Activated CD8-positive, alpha-beta memory T cell treated with anti-CD3 and anti-CD28 coated beads for 1 hour (primary cell): ENCODE measurements around the gene RIMS1.
"Not testable (repeated sequence)": the region's sequence is repeated elsewhere in the genome, so short reads cannot be mapped to it uniquely, and the experiment has no call there.

Experiments used
- DNase-seq, 2 donors: peaks; one replicate each; pipeline ENCODE4 v3.0.0-alpha.2; 2020; ENCODE audit warnings: low read depth in 1 of 2; ENCODE audit errors: extremely low read depth in 1 of 2

The RIMS1 gene

GRCh38 chr6:72322771-72323170 lies 436.4 kb downstream of the RIMS1 start:
- no peak for DNase-seq

- DNase-seq: no peak
These were observed 438.2 kb downstream of the RIMS1 start for GRCh38 chr6:72324591-72324990.

DNA sequence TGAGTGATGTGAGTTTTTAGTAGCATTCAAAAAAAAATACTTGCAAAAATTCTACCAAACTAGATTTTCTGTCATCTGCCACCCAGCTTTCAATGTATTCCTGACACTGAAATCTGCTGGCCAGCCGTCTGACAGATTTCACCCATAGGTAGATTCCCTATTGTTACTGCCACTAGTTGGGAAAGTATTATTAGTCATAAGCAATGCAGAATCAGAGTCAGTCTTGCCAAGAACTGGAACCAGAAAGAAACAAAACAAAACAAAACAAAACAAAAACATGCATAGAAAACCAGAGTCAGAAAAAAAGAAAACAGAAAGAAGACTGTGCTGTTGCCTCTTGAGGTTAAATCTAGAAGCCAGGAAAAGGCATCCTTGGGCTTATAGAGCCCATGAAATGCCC lies 442.4 kb downstream of the RIMS1 start:
- DNase-seq: no peak

DNA sequence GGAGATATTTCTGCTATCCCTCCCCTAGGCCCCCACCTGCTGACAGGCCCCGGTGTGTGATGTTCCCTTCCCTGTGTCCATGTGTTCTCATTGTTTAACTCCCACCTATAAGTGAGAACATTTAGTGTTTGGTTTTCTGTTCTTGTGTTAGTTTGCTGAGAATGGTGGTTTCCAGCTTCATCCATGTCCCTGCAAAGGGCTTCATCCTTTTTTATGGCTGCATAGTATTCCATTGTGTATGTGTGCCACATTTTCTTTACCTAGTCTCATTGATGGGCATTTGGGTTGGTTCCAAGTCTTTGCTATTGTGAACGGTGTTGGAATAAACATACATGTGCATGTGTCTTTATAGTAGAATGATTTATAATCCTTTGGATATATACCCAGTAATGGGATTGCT lies 448.9 kb downstream of the RIMS1 start:
- DNase-seq: not testable (repeated sequence)

GRCh38 chr6:72348926-72349325 lies 462.6 kb downstream of the RIMS1 start:
- no peak for DNase-seq

DNA sequence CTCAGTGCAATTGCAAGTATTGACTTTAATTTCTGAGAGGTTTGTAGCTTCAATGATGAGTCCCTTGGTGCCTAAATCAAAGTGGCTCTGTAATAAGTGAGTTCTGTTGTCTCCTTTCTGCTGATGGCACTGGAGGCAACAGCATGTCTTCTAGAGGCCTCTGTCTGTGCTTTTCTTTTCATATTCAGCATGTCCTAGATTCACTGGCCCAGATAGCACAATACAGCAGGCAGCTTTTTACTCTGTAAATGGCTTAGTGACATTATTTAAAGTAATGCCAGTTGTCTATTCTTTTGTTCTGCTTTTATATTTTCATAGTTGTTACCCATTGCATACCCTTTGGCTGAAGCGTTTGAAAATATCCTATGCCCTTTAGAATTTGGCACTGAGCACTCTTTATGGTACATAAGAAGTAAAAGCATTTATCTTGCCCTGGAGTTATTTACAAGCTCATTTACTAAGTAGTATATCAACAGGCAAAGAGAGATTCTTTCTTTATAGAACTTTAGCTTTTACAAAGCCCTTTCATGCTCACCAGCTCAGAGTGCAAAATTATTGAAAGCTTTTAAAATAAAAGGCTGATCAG lies 464.0 kb downstream of the RIMS1 start:
- no peak for DNase-seq

GRCh38 chr6:72363844-72364740 lies 477.7 kb downstream of the RIMS1 start:
- DNase-seq: no peak

- DNase-seq: no peak
These were observed 479.4 kb downstream of the RIMS1 start for GRCh38 chr6:72365773-72366172.

GRCh38 chr6:72367439-72367838 lies 481.1 kb downstream of the RIMS1 start:
- no peak for DNase-seq

DNA sequence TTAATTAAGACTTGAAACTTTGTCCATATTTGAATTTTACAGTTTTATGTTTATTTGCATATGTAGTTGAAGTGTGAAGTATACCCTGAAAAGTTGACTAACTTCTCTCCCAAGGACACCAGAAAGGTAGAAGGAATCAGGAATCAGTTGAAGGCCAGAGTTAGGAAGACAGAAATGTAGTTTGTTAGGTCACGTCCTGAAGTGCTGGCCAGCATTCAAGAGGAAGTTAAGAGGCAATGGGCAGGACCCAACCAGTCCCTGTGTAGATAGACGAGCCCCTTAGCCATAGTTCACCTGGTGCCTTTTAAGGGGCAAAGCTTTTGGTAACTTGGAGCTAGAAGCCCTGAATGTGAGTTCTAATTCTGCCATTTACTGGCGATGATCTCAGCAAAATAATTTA lies 485.1 kb downstream of the RIMS1 start:
- DNase-seq: no peak

DNA sequence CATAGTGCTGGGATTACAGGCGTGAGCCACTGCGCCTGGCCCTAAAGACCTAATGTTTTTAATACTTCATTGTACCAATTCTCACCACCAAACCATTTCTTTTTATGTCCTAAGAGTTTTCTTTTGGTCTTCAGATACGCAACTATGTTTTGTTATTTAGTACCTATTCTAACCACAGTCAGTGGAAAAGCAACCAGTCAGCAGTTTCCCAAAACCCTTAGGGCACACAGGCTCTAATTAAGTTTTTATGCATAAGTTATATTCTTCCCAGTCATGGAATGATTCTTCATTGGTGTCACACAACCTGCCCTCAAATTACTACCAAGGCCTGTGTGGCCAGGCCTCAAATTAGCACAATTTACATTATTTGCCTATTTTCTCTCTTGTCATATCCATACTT lies 487.8 kb downstream of the RIMS1 start:
- no peak for DNase-seq

GRCh38 chr6:72374857-72375256 lies 488.5 kb downstream of the RIMS1 start:
- no peak for DNase-seq

GRCh38 chr6:72376736-72377135 lies 490.4 kb downstream of the RIMS1 start:
- no peak for DNase-seq

GRCh38 chr6:72381076-72381475 lies 494.7 kb downstream of the RIMS1 start:
- no peak for DNase-seq

DNA sequence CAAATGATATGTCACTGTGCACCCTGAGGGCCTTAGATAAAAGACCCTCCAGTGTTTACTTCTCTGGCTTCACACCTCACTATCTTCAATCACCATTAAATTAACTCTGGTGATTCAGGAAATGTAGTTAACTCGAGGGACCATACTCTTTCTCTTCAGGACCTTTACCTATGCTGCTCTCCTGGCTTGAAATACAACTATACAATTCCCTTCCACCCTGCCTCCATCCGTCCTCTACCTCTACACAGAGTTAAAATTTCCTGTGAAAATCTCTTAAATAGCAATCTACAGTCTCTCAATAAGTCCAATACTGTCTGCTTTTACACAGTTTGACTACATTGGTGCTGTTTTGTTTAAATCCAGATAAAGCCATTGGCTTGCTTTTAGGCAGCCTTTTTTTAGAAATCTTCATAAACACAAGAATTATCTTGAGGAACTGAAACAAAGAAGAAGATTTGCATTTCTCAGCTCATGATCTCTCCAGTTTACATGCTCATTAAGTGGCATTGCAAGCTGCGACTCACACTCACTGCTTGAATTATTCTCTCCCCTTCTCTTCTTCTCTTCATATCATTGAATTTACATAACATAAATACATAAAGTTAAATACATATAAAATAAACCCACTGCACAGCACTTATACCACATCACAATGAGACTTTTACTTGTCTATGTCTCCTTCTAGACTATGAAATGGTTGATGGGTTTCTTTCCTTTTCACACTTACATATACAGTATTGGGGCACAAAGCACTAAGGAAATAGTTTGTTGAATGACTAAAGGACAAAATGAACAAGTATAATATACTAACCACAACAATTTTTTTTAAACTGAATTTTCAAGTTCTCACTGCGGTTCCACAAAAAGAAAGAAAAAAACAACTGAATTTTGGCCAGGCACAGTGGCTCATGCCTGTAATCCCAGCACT lies 496.5 kb downstream of the RIMS1 start:
- no peak for DNase-seq

- no peak for DNase-seq
These were observed 500.0 kb downstream of the RIMS1 start for GRCh38 chr6:72386324-72386723.

- no peak for DNase-seq
These were observed 503.3 kb downstream of the RIMS1 start for GRCh38 chr6:72389698-72390097.

GRCh38 chr6:72390548-72390947 lies 504.2 kb downstream of the RIMS1 start:
- DNase-seq: no peak

- DNase-seq: no peak
These were observed 515.5 kb downstream of the RIMS1 start for GRCh38 chr6:72401865-72402264.

- no peak for DNase-seq
These were observed 517.1 kb downstream of the RIMS1 start for GRCh38 chr6:72403413-72403812.

- DNase-seq: no peak
These were observed 520.2 kb downstream of the RIMS1 start for GRCh38 chr6:72406517-72406916.
